PC-3 (cell line): ENCODE results near the gene ST7.
A peak's percentile ranks its signal among the peaks of the same experiment; 100 is the strongest.

Experiments
- EZH2 ChIP-seq: fragments of 300-600 bp; sonication (generic); IDR thresholded peaks from one replicate; pipeline ENCODE4 v1.6.1; 2017; ENCODE audit warnings: antibody characterized with exemption, mild to moderate bottlenecking, low read length; ENCODE audit not compliant: unreplicated experiment
- TF ChIP-seq, protein P1 (sequence below): fragments of 300-600 bp; sonication (generic); conservative IDR thresholded peaks from 2 replicates; pipeline ENCODE4 v1.5.1; 2017; ENCODE audit warnings: antibody characterized with exemption, low read depth, mild to moderate bottlenecking, low read length

DNA sequence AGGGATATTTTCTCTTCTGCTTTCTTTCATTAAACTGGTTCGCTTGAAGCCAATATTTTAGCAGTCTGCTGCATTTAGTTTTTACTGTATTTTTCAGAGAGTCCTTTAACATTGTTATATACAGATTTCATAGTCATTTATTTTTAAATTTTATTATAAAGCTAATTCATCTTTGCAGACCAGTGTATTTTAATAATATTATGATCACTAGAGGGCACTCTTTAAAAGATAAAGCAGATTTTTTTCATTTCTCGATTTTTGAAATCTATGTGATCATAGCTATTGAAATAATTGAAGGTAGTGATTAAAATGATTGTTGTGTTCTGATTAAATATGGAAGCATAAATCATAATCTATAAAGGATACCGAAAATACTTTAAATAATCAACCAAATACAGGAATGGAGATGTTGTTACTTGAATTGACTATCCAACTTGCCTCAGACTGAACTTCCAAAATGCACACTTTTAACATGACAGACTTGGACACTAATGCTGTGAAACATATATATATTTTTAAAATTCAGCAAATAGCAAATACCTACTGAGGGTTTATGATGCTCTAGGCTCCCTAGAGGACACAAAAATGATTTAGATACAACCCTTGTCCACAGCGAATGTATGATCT is 35.2 kb downstream of the ST7 start:
- TF ChIP-seq, protein P1, sequence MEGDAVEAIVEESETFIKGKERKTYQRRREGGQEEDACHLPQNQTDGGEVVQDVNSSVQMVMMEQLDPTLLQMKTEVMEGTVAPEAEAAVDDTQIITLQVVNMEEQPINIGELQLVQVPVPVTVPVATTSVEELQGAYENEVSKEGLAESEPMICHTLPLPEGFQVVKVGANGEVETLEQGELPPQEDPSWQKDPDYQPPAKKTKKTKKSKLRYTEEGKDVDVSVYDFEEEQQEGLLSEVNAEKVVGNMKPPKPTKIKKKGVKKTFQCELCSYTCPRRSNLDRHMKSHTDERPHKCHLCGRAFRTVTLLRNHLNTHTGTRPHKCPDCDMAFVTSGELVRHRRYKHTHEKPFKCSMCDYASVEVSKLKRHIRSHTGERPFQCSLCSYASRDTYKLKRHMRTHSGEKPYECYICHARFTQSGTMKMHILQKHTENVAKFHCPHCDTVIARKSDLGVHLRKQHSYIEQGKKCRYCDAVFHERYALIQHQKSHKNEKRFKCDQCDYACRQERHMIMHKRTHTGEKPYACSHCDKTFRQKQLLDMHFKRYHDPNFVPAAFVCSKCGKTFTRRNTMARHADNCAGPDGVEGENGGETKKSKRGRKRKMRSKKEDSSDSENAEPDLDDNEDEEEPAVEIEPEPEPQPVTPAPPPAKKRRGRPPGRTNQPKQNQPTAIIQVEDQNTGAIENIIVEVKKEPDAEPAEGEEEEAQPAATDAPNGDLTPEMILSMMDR = peak; percentile 60
- no peak for TF ChIP-seq EZH2
